MM.1S (cell line): ENCODE results near the gene C17orf67.

ENCODE experiments used
- EZH2 ChIP-seq: fragments of 300-600 bp; sonication (generic); optimal IDR thresholded peaks from 2 replicates; pipeline ENCODE3; 2017; ENCODE audit warnings: low read depth, mild to moderate bottlenecking, antibody characterized with exemption, low read length, mixed read lengths
- TF ChIP-seq, protein P1 (sequence below): fragments of 300-600 bp; sonication (generic); IDR thresholded peaks from 2 replicates; pipeline ENCODE4 v1.5.1; 2016; ENCODE audit warnings: antibody characterized with exemption, low read length, mixed read lengths

DNA sequence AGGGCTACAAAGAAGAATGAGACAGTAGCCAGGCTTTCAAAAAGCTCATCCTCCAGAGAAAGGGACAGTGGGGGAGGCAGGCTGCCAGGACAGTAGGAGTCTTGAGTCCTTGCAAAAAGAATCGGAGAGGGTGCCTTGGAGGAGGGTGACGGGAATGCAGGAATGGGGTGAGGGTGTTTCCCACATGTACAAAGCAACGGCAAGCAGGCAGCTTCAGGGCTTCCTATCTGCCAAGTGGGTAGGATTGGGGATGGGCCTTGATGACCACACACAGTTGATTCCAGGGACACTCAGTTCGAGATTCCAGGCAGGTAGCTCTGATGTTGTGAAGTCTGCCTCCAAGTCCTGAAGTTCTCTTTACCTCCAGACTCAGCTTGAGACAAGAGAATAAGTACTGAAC lies 54.4 kb downstream of the C17orf67 start:
- TF ChIP-seq, protein P1, sequence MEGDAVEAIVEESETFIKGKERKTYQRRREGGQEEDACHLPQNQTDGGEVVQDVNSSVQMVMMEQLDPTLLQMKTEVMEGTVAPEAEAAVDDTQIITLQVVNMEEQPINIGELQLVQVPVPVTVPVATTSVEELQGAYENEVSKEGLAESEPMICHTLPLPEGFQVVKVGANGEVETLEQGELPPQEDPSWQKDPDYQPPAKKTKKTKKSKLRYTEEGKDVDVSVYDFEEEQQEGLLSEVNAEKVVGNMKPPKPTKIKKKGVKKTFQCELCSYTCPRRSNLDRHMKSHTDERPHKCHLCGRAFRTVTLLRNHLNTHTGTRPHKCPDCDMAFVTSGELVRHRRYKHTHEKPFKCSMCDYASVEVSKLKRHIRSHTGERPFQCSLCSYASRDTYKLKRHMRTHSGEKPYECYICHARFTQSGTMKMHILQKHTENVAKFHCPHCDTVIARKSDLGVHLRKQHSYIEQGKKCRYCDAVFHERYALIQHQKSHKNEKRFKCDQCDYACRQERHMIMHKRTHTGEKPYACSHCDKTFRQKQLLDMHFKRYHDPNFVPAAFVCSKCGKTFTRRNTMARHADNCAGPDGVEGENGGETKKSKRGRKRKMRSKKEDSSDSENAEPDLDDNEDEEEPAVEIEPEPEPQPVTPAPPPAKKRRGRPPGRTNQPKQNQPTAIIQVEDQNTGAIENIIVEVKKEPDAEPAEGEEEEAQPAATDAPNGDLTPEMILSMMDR, result no peak
- TF ChIP-seq EZH2, result no peak
